ENCODE measurements around the gene LMAN2L. TPM values are rescaled to one million over a fixed set of nuclear protein-coding genes. Genes with fewer than 3 reads are reported as not detected.

The LMAN2L gene, protein sequence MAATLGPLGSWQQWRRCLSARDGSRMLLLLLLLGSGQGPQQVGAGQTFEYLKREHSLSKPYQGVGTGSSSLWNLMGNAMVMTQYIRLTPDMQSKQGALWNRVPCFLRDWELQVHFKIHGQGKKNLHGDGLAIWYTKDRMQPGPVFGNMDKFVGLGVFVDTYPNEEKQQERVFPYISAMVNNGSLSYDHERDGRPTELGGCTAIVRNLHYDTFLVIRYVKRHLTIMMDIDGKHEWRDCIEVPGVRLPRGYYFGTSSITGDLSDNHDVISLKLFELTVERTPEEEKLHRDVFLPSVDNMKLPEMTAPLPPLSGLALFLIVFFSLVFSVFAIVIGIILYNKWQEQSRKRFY
- 22.1 and 41.2 TPM in 2 replicates for total RNA-seq

DNA sequence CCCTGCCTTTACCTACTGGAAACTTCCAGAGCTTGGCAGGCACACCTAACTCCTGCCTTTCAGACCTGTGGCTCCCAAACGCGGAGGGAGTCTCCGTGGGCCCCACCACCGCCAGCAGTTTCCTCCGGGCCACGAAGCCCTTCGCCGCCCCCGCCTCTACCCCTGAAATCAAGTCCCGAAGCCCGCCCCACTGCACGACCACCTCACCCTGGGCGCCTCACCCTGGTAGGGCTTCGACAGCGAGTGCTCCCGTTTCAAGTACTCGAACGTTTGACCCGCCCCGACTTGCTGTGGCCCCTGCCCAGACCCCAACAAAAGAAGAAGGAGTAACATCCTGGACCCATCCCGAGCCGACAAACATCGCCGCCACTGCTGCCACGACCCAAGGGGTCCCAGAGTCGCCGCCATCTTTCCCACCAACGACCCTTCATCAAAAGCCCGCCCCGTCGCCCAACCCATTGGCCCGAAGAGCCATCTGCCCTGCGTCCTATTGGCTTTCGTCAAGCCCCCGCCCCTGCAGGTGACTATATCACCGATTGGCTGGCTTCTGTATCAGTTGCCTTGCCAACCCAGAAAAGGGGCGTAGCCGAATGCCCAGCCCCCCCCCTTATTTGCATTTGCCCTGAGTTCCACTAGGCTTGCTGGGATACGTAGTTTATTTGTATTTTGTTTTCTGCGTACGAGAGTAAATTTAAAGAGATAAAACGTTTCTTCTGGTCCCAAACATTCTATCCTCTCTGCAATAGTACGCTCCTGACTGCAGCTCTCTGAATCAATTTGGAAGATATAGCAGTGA lies at the start of gene LMAN2L:
TSS of gene LMAN2L (minus strand) at position 432 of the 796 bp plus-strand sequence. CDS start at position 408, 24 bp downstream.
- peak; percentile 95 for DNase-seq (ENCODE audit: low read depth)

DNA sequence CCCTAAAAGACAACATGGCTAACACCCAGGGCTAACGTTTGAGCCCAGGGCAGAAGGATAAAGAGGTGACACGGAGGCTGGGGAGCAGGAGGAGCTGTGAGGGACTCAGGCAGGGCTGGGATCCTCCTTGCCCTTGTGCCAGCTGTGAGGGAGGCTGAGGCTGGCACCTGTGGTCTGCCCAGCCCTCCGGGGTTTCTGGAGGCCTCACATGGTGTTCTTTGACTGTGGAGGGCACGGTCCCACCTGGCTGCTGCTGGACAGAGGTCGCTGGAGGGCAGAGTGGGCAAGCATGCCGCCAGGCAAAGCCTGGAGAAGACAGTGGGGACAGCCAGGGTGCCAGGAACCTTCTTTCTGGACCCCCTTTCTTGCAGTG lies 49.4 kb upstream of the LMAN2L start:
- DNase-seq (ENCODE audit: low read depth) = no peak

DNA sequence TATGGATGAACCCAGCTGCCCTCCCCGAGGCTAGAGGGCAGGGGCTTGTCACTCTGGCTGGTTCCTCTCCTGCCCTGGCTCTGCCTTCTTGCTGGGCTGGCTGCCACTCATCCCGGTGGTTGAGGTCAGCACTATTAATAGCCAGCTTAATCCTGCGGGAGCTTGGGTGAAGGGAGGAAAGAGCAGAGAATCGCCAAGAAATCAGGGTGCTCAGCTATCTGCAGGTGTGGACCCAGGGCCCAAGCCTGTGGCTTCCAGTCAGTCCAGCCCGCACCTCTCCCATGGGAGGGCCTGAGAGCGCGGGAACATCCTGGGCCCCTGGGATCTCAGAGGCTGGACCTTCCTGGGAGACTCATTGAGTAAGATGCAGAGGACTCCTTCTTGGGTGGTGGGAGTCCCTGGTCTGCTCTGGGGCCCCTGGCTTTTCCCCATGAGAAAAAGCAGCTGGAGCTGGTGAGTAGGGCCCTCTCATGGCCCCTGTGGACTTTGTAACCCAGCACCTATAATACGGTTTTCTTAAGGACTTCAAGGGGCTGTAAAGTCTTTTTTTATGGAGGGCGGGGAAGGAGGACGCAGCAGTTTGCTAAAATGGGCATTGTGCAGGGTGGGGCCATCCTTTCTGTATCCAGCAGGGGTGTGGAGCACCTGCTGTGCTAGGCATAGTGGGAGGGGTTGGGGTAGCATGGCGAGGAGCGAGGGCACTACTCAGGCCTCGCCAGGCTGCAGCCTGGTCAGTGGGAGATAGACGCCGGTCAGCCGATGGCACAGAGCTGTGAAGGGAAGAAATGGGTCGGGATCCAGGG lies 48.8 kb upstream of the LMAN2L start:
- DNase-seq (ENCODE audit: low read depth) = no peak

DNA sequence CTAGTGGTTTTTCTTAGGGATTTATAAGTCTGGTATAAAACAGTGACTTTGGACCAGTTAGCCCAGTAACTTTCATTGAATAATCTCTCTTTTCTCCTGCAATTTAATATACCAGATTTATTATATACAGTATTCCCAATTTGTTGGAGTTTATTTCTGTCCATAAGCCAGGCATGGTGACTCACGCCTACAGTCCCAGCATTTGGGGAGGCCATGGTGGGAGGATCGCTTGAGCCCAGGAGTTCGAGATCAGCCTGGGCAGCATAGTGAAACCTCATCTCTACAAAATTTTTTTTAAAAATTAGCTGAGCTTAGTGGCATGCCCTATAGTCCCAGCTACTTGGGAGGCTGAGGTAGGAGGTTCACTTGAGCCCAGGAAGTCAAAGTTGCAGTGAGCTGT lies 47.5 kb upstream of the LMAN2L start:
- no peak for DNase-seq (ENCODE audit: low read depth)

DNA sequence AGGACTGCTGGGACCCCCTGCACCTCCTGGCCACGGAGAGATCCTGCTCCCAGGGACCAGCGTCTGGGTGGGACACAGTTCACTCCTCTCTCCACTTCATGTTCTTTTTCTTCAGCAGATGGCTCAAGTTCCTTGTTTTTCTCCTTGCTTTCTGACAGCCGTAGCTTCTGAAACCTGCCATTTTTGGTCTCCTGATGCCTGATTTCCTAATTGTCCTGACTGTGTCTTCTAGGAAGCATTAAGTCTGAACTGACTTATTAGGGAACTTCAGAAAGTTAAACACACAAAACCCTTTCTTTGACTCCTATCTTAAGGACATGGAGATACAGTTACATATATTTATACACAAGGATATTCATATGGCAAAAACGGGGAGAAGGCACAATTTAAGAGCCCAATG lies 43.5 kb upstream of the LMAN2L start:
- no peak for DNase-seq (ENCODE audit: low read depth)

DNA sequence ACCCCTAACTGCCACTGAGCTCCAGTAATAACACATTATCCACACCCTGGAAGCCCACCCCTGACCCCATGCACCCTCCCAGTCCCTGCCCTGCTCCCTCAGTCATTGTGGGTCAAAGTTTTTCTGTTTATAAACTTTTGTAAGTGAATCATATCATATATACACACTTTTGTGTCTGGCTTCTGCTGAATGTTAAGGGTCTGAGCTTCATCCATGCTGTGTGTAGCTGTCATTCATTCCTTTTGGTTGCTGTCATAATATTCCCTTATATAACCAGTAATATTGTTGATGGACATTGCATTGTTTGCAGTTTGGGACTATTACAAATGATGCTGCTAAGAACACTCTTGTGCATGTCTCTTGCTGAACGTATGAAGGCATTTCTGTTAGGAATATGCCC lies 35.3 kb upstream of the LMAN2L start:
- no peak for DNase-seq (ENCODE audit: low read depth)

DNA sequence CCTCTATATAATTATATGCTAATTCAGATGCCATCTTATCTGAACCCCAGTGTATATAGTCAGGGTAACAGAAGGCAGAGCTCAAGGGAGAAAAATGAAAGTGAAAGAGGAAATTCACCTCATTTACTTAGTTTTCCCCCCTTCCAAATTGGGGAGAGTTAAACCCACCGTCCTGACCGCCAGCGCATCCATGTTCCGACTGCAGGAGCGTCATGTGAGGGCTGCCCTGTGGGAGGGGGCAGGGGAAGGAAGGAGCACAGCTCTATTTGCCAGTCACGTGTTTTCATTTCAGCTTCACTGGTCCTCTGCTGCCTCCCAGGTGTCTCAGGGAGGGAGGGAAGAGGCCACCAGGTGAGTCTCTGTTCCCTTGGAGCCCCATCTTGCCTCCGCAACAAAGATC lies 34.1 kb upstream of the LMAN2L start:
- no peak for DNase-seq (ENCODE audit: low read depth)

DNA sequence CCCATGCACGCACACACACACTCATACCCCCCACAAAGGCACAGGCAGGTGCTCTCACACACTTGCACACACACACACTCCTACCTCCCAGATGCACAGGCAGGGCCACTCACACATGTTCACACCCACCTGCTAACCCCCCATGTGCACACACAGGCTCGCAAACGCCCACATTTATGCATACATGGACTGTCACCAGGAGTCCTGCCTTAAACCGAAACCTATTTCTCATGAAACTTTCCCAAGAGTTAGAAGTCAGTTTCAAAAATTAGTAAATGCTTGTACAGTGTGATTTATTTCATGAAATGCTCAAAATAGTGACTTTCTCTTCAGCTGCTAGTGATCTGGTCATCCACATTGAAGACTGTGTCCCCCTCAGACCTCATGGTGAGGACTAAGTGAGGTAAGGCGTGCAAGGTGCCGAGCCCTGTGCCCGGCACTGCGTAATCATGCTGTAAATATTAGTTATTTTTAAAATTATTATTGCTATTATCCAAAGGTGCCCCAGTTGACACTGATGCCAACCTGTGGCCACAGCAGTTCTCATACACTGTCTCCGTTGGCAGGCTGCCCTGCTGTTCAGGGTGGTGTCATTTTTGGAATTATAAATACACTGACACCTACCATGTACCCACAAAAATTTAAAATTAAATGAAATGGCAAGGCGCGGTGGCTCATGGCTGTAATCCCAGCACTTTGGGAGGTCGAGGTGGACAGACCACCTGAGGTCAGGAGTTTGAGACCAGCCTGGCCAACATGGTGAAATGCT lies 33.2 kb upstream of the LMAN2L start:
- no peak for DNase-seq (ENCODE audit: low read depth)

DNA sequence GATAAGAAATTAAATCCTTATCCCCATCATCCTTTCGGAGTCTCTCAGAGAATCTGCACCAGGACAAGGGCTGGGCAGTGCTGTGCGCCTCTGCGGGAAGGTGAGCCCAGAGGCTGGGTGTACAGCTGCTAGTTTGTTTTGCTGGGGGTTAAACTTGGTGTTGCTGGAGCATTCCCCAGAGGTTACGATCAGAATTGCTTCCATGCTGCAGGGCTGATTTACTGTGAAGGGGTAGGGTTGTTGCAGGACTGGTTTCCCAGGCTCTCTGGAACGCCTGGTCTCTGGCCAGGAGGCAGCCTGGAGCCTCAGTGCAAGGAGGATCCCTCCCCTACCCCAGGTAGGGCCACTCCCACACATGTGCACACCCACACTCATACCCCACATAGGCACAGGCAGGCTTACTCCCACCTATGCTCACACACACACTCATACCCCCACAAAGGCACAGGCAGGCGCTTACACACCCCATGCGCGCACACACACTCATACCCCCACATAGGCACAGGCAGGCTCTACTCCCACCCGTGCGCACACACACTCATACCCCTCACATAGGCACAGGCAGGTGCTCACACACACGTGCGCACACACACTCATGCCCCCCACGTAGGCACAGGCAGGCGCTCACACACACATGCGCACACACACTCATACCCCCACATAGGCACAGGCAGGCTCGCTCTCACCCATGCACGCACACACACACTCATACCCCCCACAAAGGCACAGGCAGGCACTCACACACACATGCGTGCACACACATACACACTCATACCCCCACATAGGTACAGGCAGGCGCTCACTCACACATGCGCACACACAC lies 32.1 kb upstream of the LMAN2L start:
- peak; percentile 22 for DNase-seq (ENCODE audit: low read depth)

DNA sequence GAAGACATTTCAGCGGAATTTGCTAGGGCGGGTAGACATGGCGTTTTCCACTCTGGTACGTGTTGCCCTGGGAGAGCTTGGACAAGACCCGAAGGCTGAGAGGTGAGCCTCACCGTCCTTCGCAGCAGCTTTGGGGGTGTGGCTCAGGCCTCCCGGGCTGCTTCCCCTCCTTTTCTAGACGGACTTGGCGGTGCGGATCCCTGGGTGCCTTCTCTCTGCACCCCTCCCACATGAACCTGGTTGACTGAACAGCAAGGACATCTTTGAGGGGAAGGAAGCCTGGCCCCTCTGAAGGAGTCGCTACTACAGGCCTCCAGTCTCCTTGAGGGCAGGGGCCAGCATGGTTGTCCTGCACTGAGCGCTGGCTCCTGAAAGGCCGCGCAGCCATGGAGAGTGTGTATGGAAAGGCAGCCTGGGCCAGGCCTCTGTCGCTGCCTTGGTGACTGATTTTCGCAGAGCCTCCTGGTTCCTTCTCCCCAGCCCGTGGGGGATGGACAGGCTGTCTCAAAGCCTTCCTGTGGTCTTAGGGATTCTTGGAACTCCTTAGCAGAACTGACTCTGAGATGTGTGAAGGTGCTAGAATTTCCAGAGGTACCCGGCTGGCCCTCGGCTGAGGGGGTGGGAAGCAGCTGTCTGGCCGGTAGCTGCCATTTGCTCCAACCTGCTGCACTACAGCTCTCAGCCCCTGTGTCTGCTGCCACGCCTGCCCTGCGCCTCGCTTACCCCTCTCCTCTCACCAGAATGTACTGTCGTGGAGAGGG lies 30.8 kb upstream of the LMAN2L start:
- no peak for DNase-seq (ENCODE audit: low read depth)

DNA sequence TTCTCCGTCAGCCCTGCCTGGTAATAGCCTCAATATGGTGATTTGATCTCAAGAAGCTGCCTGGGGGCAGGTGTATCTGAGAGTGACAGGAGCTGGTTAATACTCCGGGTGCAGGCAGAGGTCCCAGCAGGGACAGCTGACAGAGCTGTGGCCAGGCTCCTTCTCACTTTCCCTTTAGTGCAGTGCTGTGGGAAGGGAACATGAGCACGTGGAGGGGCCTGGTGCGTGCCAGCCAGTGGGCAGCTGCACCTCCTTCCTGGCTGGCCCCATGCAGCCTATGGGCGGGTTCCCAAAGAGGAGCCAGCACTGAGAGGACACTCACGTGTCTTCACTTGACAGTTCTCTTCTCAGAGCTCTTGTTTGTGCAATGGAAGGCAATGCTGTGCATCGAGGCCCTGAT lies 29.9 kb upstream of the LMAN2L start:
- no peak for DNase-seq (ENCODE audit: low read depth)

DNA sequence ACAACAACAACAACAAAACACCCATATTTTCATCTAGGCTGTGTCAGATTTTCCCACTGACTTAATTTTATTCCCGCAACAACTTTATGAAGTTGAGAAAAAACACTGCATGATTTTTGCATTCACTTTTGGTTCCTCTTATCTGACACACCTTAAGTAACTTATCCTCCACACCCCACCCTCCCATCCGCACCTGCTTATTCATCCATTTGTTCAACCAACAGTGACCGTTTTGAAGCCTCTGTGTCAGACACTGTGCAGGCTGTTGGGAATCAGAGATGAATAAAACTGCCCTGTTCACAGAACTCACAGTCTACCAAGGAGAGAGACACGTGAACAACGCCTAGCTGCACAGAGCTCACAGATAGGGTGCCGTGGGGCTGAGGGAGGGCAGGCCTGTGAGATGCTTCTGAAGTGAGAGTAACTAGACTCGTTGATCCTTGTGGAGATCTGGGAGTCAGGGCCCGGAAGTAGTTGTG lies 28.3 kb upstream of the LMAN2L start:
- peak; percentile 48 for DNase-seq (ENCODE audit: low read depth)

DNA sequence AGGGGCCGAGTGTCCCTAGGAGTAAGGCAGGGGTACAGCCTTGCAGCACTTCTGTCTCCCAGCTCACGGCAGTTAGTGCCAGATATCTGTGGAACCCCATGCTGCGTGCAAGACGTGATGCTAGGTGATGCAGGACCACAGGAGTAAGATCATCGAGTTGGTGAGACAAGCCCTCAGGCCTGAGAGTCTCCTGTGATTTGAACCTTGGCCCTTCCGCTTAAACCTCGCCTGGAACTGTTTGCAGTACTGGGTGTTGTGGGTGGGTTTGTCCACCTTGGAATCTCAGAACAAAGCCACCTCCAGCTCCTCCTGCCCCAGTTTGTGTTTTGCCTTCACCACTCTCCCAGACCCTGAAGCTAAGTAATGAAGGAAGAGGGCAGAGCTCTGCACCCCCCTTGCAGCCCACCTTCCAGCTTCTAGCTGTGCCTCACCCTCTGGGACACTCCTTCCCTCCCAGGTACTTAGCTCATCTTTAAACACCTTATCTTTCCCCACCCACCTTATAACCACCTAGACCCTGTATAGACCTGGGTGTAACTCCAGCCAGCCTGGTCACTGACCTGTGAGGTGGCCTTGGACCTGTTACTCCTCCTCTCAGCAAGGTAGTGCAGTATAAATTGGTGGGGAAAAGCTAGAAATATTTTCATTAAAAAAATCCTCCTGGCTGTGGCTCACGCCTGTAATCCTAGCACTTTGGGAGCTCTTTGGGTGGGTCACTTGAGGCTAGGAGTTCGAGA lies 27.4 kb upstream of the LMAN2L start:
- no peak for DNase-seq (ENCODE audit: low read depth)

DNA sequence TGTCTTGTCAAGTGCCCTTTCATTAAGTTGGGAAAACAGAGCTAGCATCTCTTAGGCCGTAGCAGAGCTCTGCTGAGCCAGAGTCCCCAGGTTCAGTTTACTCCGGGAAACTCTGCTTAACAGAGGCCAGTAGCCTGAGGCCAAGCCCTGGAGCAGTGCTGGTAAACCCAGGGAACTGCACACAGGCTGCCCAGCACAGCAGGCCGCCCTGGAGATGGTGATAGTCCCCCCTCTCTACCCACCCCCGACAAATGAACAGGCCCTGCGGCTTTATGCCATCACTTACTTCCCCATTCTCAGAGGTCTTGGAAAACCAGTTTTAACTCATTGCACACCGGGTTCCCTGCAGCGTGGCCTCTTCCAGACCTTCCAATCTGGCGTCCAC lies 24.4 kb upstream of the LMAN2L start:
- DNase-seq (ENCODE audit: low read depth) = no peak

DNA sequence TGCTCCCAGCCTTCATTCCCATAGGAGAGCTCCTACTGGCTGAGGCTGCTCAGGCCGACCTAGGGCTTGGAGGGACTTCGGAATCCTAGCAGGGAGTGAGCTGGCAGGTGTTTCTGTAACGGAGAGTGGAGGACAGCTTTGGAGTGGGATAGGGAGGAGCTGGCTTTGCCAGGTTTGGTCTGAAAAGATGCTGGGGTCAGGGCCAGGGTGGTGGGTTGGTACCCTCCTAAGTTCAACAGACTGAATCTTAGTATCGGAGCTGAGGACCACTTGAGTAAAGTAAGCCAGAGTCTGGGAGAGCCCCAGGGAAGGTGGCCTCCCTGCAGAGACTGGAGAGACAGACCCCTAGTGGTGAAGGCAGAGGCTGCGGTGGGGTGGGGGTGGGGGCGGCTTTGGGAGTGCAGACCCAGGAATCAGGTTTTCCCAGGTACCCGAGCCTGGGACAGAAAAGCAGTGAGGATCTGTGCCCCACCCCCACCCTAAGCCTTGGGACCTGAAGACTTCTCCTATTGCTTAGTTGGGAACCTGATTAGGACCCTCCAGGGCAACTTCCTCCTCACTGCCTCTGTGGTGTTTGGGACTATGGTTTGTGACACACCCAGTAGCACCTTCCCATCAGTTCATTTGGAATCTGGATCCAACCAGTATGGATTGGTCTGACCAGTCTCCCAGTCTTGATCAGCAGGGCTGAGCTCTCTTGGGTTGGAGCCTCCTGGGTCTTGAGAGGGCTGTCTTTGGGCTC lies 23.8 kb upstream of the LMAN2L start:
- DNase-seq (ENCODE audit: low read depth) = no peak

DNA sequence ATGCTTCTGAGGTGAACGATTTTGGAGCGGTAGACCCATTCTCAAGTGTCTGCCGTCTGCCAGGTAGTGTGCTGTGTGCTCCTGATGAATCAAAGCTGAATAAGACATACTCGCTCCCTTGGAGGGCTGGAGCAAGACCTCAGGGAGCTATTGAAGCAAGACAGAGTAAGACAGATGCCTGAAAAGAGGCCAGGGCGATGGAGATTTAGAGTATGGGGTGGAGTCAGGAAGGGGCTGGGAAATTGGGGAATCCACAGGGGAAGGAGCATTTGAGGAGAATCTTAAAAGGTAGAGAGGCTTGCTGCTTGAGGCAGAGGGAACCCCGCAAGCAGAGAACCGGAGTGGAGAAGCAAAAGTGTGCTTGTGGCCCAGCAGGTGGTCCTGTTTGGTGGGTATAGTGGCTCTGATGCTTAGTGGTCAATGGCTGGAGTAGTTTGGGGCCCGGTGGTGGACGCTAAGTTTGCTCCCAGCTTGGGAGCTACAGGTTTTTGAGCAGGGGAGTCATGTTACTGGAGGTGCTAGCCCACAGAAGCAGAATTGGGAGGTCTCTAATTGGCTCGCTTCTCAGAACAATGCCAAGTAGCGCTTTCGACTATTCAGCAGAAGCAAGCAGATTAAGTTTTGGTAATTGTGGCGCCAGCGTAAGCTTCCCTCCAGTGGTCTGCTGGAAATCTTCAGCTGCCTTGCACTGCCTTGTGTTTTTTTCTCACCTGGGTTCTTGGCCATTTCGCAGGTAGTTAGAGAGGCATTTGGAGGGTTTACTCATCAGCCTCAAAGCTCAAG lies 22.9 kb upstream of the LMAN2L start:
- no peak for DNase-seq (ENCODE audit: low read depth)

DNA sequence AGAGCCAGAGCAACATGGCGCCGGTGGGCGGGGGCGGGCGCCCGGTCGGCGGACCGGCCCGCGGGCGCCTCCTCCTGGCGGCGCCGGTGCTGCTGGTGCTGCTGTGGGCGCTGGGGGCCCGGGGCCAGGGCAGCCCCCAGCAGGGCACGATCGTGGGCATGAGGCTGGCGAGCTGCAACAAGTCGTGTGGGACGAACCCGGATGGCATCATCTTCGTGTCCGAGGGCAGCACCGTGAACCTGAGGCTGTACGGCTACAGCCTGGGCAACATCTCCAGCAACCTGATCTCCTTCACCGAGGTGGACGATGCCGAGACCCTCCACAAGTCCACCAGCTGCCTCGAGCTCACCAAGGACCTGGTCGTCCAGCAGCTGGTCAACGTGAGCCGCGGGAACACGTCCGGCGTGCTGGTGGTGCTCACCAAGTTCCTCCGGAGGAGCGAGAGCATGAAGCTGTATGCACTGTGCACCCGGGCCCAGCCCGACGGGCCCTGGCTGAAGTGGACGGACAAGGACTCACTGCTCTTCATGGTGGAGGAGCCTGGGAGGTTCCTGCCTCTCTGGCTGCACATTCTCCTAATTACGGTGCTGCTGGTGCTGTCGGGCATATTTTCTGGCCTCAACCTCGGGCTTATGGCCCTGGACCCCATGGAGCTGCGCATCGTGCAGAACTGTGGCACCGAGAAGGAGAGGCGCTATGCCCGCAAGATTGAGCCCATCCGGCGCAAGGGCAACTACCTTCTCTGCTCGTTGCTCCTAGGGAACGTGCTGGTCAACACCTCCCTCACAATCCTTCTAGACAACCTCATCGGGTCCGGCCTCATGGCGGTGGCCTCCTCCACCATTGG lies 21.3 kb upstream of the LMAN2L start:
- DNase-seq (ENCODE audit: low read depth) = no peak

Data from renal cortical epithelial cell (primary cell).